ENCODE measurements around the gene RAB29. TPM values are rescaled to one million over a fixed set of nuclear protein-coding genes. Genes with fewer than 3 reads are reported as not detected.
"Not testable (repeated sequence)": the region's sequence is repeated elsewhere in the genome, so short reads cannot be mapped to it uniquely, and the experiment has no call there.

Gene RAB29
- total RNA-seq, 1 donor from 2014 or later = 156 TPM

- no peaks in the 10 kb centered on the region for H3K9me3 Mint-ChIP-seq
- no peak overlapping the region for H3K27ac Mint-ChIP-seq
- ChIA-PET POLR2A (interaction anchor here (0.7 kb wide), 1 partner anchor 69 kb away, joined by 3 read pairs; no protein-coding TSS in a partner anchor), CTCF (interaction anchor here (0.8 to 4.2 kb wide), 2 partner anchors 68 to 202 kb away, joined by 3 to 19 read pairs; no protein-coding TSS in a partner anchor)
- DNase-seq (no peak), ATAC-seq (ENCODE audit: low read depth) (no peak)
- H3K36me3 Mint-ChIP-seq (ENCODE audit: low read depth) = peaks cover 66% of the 10 kb centered on the region
- H3K4me1 Mint-ChIP-seq = peaks cover 3% of the 10 kb centered on the region
- H3K27me3 Mint-ChIP-seq = no peaks in the 10 kb centered on the region
- intact Hi-C loops (cut with micrococcal nuclease) = loop anchor here (10.0 kb wide), 1 partner anchor 48 kb away; the partner anchor contains the start of gene RAB29
- H3K4me3 Mint-ChIP-seq = no peak overlapping the region
- TF ChIP-seq, protein P1, sequence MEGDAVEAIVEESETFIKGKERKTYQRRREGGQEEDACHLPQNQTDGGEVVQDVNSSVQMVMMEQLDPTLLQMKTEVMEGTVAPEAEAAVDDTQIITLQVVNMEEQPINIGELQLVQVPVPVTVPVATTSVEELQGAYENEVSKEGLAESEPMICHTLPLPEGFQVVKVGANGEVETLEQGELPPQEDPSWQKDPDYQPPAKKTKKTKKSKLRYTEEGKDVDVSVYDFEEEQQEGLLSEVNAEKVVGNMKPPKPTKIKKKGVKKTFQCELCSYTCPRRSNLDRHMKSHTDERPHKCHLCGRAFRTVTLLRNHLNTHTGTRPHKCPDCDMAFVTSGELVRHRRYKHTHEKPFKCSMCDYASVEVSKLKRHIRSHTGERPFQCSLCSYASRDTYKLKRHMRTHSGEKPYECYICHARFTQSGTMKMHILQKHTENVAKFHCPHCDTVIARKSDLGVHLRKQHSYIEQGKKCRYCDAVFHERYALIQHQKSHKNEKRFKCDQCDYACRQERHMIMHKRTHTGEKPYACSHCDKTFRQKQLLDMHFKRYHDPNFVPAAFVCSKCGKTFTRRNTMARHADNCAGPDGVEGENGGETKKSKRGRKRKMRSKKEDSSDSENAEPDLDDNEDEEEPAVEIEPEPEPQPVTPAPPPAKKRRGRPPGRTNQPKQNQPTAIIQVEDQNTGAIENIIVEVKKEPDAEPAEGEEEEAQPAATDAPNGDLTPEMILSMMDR (IDR thresholded peaks at IDR 0.05) = no peak
These were observed 48.6 kb downstream of the RAB29 start for GRCh38 chr1:205726619-205727125.

- POLR2A ChIA-PET = interaction anchor here (0.8 to 2.1 kb wide), 2 partner anchors 21 to 24 kb away, joined by 3 to 6 read pairs; partner anchors contain the start of gene NUCKS1
- no peaks in the 10 kb centered on the region for H3K4me1 Mint-ChIP-seq
- H3K36me3 Mint-ChIP-seq (ENCODE audit: low read depth) = peaks cover 69% of the 10 kb centered on the region
- no peak for DNase-seq
- CTCF ChIA-PET = interaction anchor here (0.8 to 4.2 kb wide), 3 partner anchors 15 to 252 kb away, joined by 3 to 19 read pairs (median 3); no protein-coding TSS in a partner anchor
- H3K27ac Mint-ChIP-seq = no peak overlapping the region
- H3K27me3 Mint-ChIP-seq = no peaks in the 10 kb centered on the region
- intact Hi-C loops (cut with micrococcal nuclease) = loop anchor here (10.0 kb wide), 1 partner anchor 49 kb away; the partner anchor contains the start of gene RAB29
- ATAC-seq (ENCODE audit: low read depth) = no peak
- TF ChIP-seq, protein P1 (IDR thresholded peaks at IDR 0.05) = no peak
- peaks cover 3% of the 10 kb centered on the region for H3K9me3 Mint-ChIP-seq
- H3K4me3 Mint-ChIP-seq = no peak overlapping the region
These were observed 49.8 kb downstream of the RAB29 start for GRCh38 chr1:205725514-205725913.

DNA sequence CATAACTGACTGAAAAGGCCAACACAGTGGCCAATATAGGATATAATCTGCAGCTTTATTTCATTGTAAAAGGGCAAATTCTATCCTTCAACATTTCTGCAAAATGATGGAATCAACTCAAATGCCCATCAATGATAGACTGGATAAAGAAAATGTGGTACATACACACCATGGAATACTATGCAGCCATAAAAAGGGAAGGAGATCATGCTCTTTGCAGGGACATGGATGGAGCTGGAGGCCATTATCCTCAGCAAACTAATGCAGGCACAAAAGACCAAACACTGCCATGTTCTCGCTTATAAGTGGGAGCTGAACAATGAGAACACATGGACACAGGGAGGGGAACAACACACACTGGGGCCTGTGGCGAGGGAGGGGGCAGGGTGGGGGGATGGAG is 54.5 kb downstream of the RAB29 start:
- not testable (repeated sequence) for H3K9me3 Mint-ChIP-seq; DNase-seq; H3K27ac Mint-ChIP-seq; H3K4me1 Mint-ChIP-seq; H3K4me3 Mint-ChIP-seq; ATAC-seq (ENCODE audit: low read depth); H3K27me3 Mint-ChIP-seq
- ChIA-PET CTCF (interaction anchor here (0.9 to 2.2 kb wide), 3 partner anchors 9 to 256 kb away, joined by 5 to 6 read pairs (median 6); no protein-coding TSS in a partner anchor), POLR2A (interaction anchor here (0.7 kb wide), 1 partner anchor 52 kb away, joined by 4 read pairs; no protein-coding TSS in a partner anchor)
- intact Hi-C loops (cut with micrococcal nuclease) = loop anchor here (10.0 kb wide), 1 partner anchor 54 kb away; the partner anchor contains the start of gene RAB29
- peaks cover 81% of the 10 kb centered on the region for H3K36me3 Mint-ChIP-seq (ENCODE audit: low read depth)

DNA sequence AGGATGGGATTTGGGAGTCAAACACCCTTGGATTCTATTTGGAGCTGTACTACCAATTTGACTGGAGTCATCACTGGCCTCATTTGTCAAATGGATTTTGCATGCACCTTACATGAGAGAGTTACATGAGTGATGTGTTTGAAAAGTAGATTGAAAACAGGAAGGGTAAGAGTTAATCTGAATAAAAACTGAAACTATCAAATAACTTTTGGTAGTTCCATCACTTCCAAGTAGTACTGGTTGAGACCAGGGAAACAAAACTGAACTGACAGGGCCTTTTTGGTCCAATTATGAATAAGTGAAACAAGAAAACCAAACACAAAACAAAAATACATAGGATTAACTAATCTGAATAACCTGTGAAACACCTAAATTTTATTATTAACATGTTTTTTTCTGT is 55.5 kb downstream of the RAB29 start:
- peaks cover 82% of the 10 kb centered on the region for H3K36me3 Mint-ChIP-seq (ENCODE audit: low read depth)
- DNase-seq (no peak), ATAC-seq (ENCODE audit: low read depth) (no peak)
- H3K4me1 Mint-ChIP-seq = peaks cover 5% of the 10 kb centered on the region
- ChIA-PET CTCF (no interaction called here), POLR2A (no interaction called here)
- no peak overlapping the region for H3K4me3 Mint-ChIP-seq
- H3K27ac Mint-ChIP-seq = no peak overlapping the region
- no peaks in the 10 kb centered on the region for H3K27me3 Mint-ChIP-seq
- intact Hi-C loops (cut with micrococcal nuclease) = loop anchor here (10.0 kb wide), 1 partner anchor 55 kb away; the partner anchor contains the start of gene RAB29
- TF ChIP-seq, protein P1 (IDR thresholded peaks at IDR 0.05) = no peak
- H3K9me3 Mint-ChIP-seq = peaks cover 3% of the 10 kb centered on the region

- Mint-ChIP-seq H3K27me3 (no peaks in the 10 kb centered on the region), H3K9me3 (peaks cover 3% of the 10 kb centered on the region), H3K27ac (no peak overlapping the region), H3K36me3 (ENCODE audit: low read depth) (peaks cover 80% of the 10 kb centered on the region), H3K4me3 (no peak overlapping the region), H3K4me1 (peaks cover 5% of the 10 kb centered on the region)
- TF ChIP-seq, protein P1 (IDR thresholded peaks at IDR 0.05) = no peak
- CTCF ChIA-PET = no interaction called here
- intact Hi-C loops (cut with micrococcal nuclease) = no loop called here
- no peak for DNase-seq
- POLR2A ChIA-PET = no interaction called here
- no peak for ATAC-seq (ENCODE audit: low read depth)
These were observed 56.3 kb downstream of the RAB29 start for GRCh38 chr1:205719015-205719414.

Other genes with a start within 250 kb of the RAB29 start
- gene ELK4, start 143.5 kb downstream of the RAB29 start, total RNA-seq = 130 and 141 TPM in 2 replicates
- gene SLC45A3, start 95.0 kb downstream of the RAB29 start, total RNA-seq = 6.9 and 7.4 TPM in 2 replicates
- gene NUCKS1, start 25.3 kb downstream of the RAB29 start, total RNA-seq = 113 and 130 TPM in 2 replicates
- 31.2 and 32.4 TPM in 2 replicates for gene SLC41A1, start 37.7 kb upstream of the RAB29 start, total RNA-seq
- 1.2 and 2.1 TPM in 2 replicates for gene PM20D1, start 74.7 kb upstream of the RAB29 start, total RNA-seq
- not detected in 2 replicates for gene SLC26A9, start 168.0 kb upstream of the RAB29 start, total RNA-seq
- not detected in 2 replicates for gene RAB7B, start 227.9 kb upstream of the RAB29 start, total RNA-seq
- not detected in 2 replicates for gene CTSE, start 248.4 kb upstream of the RAB29 start, total RNA-seq

Data from activated B cell treated with CpG ODN at 0.5 μM for 24 hours (primary cell).